HepG2 (cell line): Measurements from ENCODE around the gene ATP8A2. TPM values are rescaled to one million over a fixed set of nuclear protein-coding genes. Genes with fewer than 3 reads are reported as not detected.

Experiments used
- ATAC-seq: fragments of 200-7000 bp; cut with Tn5 transposase; 3 replicates; pipeline ENCODE4 v1.9.1; 2020; ENCODE audit warnings: mild to moderate bottlenecking, moderate library complexity
- BruUV-seq: library from RNA; stranded (reverse); fragments of 400-500 nt; replicated peaks from 2 replicates; lab custom pipeline; 2021; lab: Mats Ljungman, UMichigan
- CTCF ChIA-PET: fragments of 300-600 bp; formaldehyde crosslinking; extraction: SDS; loops from one replicate; lab custom pipeline; 2021; ENCODE audit warnings: low total read pairs, inconsistent platforms, low intra/inter-chr PET ratio; lab: Yijun Ruan, JAX
- POLR2A ChIA-PET: fragments of 350-600 bp; sonication (Branson Sonifier 250); formaldehyde crosslinking; loops from one replicate; lab custom pipeline; 2020; ENCODE audit warnings: antibody characterized with exemption, inconsistent platforms; lab: Yijun Ruan, JAX
- DNase-seq: peaks from one replicate; pipeline ENCODE4 v3.0.0-alpha.2; 2015; ENCODE audit warnings: low spot score
- FAIRE-seq: peaks from 3 replicates; lab custom pipeline; 2011; peaks lifted over from hg19 to GRCh38; lab: Jason Lieb, UNC
- H2AFZ ChIP-seq: one replicate; pipeline ENCODE4 v1.6.1; 2011; ENCODE audit warnings: low read length, inconsistent platforms
- H3K27ac ChIP-seq: fragments of 300-600 bp; 3 replicates; pipeline ENCODE4 v1.8.0; 2011; ENCODE audit warnings: mixed run types, mild to moderate bottlenecking, mixed read lengths, low read length, inconsistent platforms; ENCODE audit not compliant: insufficient read depth; ENCODE audit errors: extremely low read length
- H3K27me3 ChIP-seq, 2 experiments: fragments of 200-600 bp in 1 of 2; 2 replicates in 1 of 2; 3 replicates in 1 of 2; pipeline versions ENCODE4 v1.6.0 to v1.8.0; 2011; ENCODE audit warnings: low read length in 2 of 2, mild to moderate bottlenecking in 2 of 2, moderate library complexity in 2 of 2, inconsistent platforms in 1 of 2; ENCODE audit not compliant: insufficient read depth in 2 of 2, control insufficient read depth in 1 of 2
- H3K36me3 ChIP-seq, 2 experiments: fragments of 200-600 bp in 1 of 2; replicated peaks in 1 of 2; 2 replicates in 1 of 2; 3 replicates in 1 of 2; pipeline versions ENCODE4 v1.5.1 to v1.8.0; 2011; ENCODE audit warnings: low read length in 2 of 2, inconsistent platforms in 1 of 2; ENCODE audit not compliant: insufficient read depth in 2 of 2, control insufficient read depth in 1 of 2
- H3K4me1 ChIP-seq: 2 replicates; pipeline ENCODE4 v1.5.1; 2012; ENCODE audit warnings: low read length, inconsistent platforms; ENCODE audit not compliant: insufficient read depth
- H3K4me2 ChIP-seq: 2 replicates; pipeline ENCODE4 v1.6.0; 2011; ENCODE audit warnings: low read depth, low read length, inconsistent platforms
- H3K4me3 ChIP-seq, 3 experiments: fragments of 200-600 bp in 1 of 3; sonication (generic), shearing (Covaris generic) in 1 of 3; replicated peaks in 1 of 3; 2 replicates each; pipeline ENCODE4 v1.5.1; 2011 to 2016; ENCODE audit warnings: low read length in 3 of 3, inconsistent platforms in 2 of 3, low read depth in 2 of 3, mild to moderate bottlenecking in 2 of 3, control low read depth in 1 of 3, mixed read lengths in 1 of 3; ENCODE audit not compliant: insufficient read depth in 1 of 3
- H3K79me2 ChIP-seq: one replicate; pipeline ENCODE4 v1.6.1; 2011; ENCODE audit warnings: low read length, inconsistent platforms; ENCODE audit not compliant: insufficient read depth
- H3K9ac ChIP-seq: 2 replicates; pipeline ENCODE4 v1.6.0; 2011; ENCODE audit warnings: mild to moderate bottlenecking, low read depth, low read length, inconsistent platforms; ENCODE audit not compliant: insufficient read depth
- H3K9me3 ChIP-seq: 2 replicates; pipeline ENCODE4 v1.5.1; 2012; ENCODE audit warnings: mild to moderate bottlenecking, low read length
- H4K20me1 ChIP-seq: 2 replicates; pipeline ENCODE4 v1.6.0; 2011; ENCODE audit warnings: inconsistent platforms, mild to moderate bottlenecking, low read length, moderate library complexity; ENCODE audit not compliant: insufficient read depth
- CBX2 ChIP-seq, 2 experiments: fragments of 200-600 bp in 1 of 2; sonication (generic); formaldehyde crosslinking in 1 of 2; IDR thresholded peaks; 2 replicates each; pipeline versions ENCODE4 v1.7.0 to v1.8.1; 2018 to 2022; ENCODE audit warnings: low read depth in 2 of 2, low read length in 1 of 2, mild to moderate bottlenecking in 1 of 2, missing genetic modification reagents in 1 of 2
- ESRRA ChIP-seq: sonication (generic); formaldehyde crosslinking; IDR thresholded peaks from 2 replicates; pipeline ENCODE4 v1.5.1; 2020; ENCODE audit warnings: mild to moderate bottlenecking, low read depth, missing genetic modification reagents
- NR2F2 ChIP-seq: IDR thresholded peaks from 2 replicates; pipeline ENCODE4 v1.6.1; 2012; ENCODE audit warnings: low read depth, inconsistent platforms, borderline replicate concordance
- PBX2 ChIP-seq: IDR thresholded peaks from 2 replicates; pipeline ENCODE4 v1.6.1; 2016; ENCODE audit warnings: control low read depth
- U2AF2 ChIP-seq: fragments of 200-400 bp; formaldehyde crosslinking; IDR thresholded peaks from 2 replicates; pipeline ENCODE4 v1.6.1; 2017; ENCODE audit warnings: low read depth, mild to moderate bottlenecking, low read length
- ZNF260 ChIP-seq: sonication (generic); formaldehyde crosslinking; IDR thresholded peaks from 2 replicates; pipeline ENCODE4 v1.4.0; 2020; ENCODE audit warnings: missing genetic modification reagents, low read depth, mild to moderate bottlenecking, borderline replicate concordance
- WGBS: methylation state at CpG from one replicate; pipeline ENCODE4 v1.1.6; 2017; ENCODE audit warnings: low lambda C conversion rate; 5-methylcytosine and 5-hydroxymethylcytosine counted together
- in situ Hi-C: cut with HindIII; loops from 2 replicates; pipeline ENCODE4 v1.10.0; 2017; ENCODE audit warnings: low pct_unique_long_range_greater_than_20kb; ENCODE audit not compliant: extremely low pct_ligation_motif_present
- intact Hi-C: fragments of 100-400 bp; cut with micrococcal nuclease; formaldehyde crosslinking; loops from one replicate; pipeline ENCODE4 v1.10.0; 2022; ENCODE audit not compliant: unreplicated experiment
- polyA plus RNA-seq, 8 experiments: library from polyadenylated mRNA; depleted of rRNA in 3 of 8; stranded (reverse) in 7 of 8; unstranded in 1 of 8; fragments of >200 nt; fragmentation: Illumina TruSeq in 4 of 8; extraction: Trizol in 4 of 8; gene quantifications; 2 replicates each; pipeline versions ENCODE4 v1.2.1 to v1.2.3, GENCODE V29; 2011 to 2016; ENCODE audit warnings: low read depth in 4 of 8, missing spikeins in 1 of 8, mixed read lengths in 1 of 8; ENCODE audit not compliant: insufficient read depth in 1 of 8
- total RNA-seq, 5 experiments: library from RNA; depleted of rRNA; stranded (reverse); fragments of >200 nt; fragmentation: Illumina TruSeq; extraction: Trizol; gene quantifications; 2 replicates each; pipeline ENCODE4 v1.2.3, GENCODE V29; 2016; ENCODE audit warnings: low read depth in 1 of 5
- TF ChIP-seq, protein P1 (sequence below): sonication (generic); formaldehyde crosslinking; IDR thresholded peaks from 2 replicates; pipeline ENCODE4 v1.8.0; 2022; ENCODE audit warnings: missing genetic modification reagents, mild to moderate bottlenecking, borderline replicate concordance

ATP8A2 gene
- total and polyA plus RNA-seq, 2 of the 13 experiments (the other 11 are each of a cell fraction or from before 2014, with no cell fraction given), result 0.09 TPM; not detected in 1

DNA sequence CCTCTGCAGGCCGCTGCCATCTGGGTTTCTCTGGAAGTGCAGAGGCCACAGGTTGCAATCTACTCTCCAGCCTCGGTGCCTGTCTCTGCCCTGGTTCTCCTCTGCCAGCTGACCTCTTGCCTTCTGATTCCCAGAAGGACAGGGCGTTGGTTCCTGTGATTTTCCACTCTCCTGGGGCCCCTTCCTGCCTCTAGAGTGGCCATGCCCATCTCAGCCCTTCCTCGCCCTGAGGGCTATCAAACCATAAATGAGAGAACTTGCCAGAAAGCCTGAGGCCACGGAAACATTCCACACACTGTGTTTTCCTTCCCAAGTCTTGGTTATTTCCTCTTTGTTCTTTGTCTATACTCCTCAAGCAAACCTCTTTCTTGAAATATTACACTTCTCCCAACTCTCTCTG, 533.8 kb downstream of the ATP8A2 start (continued):
- TF ChIP-seq CBX2 (IDR thresholded peaks at IDR 0.05; ENCODE audit: low read depth, low read length) (no peak), CBX2 (CRISPR knock-in tag; IDR thresholded peaks at IDR 0.05; ENCODE audit: low read depth) (no peak)

- no peak overlapping the region for H3K9ac ChIP-seq
- DNase-seq, result no peak
- no peaks in the 10 kb centered on the region for H3K36me3 ChIP-seq
- in situ Hi-C loops (no loop called here), intact Hi-C loops (no loop called here)
- ChIA-PET CTCF (no interaction called here), POLR2A (no interaction called here)
- no TSS peak for BruUV-seq
- no peak overlapping the region for H3K4me3 ChIP-seq
- 18% methylated on average over 7 of the region's 7 CpGs for WGBS
- H3K27ac ChIP-seq, result no peak overlapping the region
- no peak overlapping the region for H2AFZ ChIP-seq
- no peak overlapping the region for H3K4me2 ChIP-seq
- no peak for ATAC-seq
- peaks cover 0 to 19% of the 10 kb centered on the region in 2 experiments; a peak in 3 of 5 replicates for H3K27me3 ChIP-seq
- H3K79me2 ChIP-seq, result no peaks in the 10 kb centered on the region
- H4K20me1 ChIP-seq, result no peaks in the 10 kb centered on the region
- H3K4me1 ChIP-seq, result no peaks in the 10 kb centered on the region
- no peaks in the 10 kb centered on the region for H3K9me3 ChIP-seq
- TF ChIP-seq, protein P1, sequence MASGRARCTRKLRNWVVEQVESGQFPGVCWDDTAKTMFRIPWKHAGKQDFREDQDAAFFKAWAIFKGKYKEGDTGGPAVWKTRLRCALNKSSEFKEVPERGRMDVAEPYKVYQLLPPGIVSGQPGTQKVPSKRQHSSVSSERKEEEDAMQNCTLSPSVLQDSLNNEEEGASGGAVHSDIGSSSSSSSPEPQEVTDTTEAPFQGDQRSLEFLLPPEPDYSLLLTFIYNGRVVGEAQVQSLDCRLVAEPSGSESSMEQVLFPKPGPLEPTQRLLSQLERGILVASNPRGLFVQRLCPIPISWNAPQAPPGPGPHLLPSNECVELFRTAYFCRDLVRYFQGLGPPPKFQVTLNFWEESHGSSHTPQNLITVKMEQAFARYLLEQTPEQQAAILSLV (CRISPR knock-in tag), result no peak
- TF ChIP-seq U2AF2 (no peak), PBX2 (CRISPR knock-in tag) (no peak), ZNF260 (CRISPR knock-in tag) (no peak), ESRRA (CRISPR knock-in tag) (no peak), NR2F2 (no peak)
- FAIRE-seq, result no peak
Observed at GRCh38 chr13:25906191-25906661, 534.5 kb downstream of the ATP8A2 start.
